ENCODE measurements around the gene LAMC1.

LAMC1 gene

DNA sequence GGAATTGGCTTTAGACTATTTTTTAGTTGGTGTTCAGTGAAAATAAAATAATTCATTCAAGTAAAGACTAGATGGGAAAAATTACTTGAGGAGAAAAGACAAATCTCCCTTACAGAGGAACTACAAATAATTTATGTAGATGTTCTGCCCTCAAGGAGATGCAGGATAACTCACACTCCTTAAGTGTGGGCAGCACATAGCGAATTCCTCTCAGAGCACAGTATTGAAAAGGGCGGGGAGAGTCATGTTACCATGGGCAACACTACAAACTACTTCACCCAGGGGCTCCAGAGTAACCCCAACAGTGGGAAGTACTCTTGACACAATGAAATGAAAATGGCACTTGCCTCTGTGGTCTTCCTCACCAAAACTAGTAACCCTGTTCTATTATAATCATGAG is 142.2 kb downstream of the LAMC1 start:
- in situ Hi-C loops (cut with HindIII; ENCODE audit: low pct_unique_long_range_greater_than_20kb, low sequenced_read_pairs), result no loop called here
- TF ChIP-seq JUND (IDR thresholded peaks at IDR 0.05; ENCODE audit: low read depth), result no peak

DNA sequence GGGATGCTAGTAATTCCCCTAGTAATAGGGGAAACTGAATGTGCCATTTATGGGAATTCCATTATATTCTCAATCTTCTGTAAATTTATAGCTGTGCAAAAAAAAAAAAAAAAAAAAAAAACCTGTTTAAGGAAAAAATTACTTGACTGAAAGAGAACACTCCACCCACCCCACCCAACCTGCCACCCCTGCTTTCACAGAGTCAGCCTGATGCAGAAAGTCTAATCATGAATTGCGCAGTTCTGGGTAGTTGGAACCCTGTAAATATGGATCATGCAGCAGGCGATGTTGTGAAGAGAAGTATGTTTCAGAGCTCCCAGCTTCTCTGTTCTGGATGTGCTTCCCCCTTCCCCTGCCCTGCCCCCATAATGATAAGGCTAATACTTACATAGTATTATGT is 143.2 kb downstream of the LAMC1 start:
- TF ChIP-seq JUND (IDR thresholded peaks at IDR 0.05; ENCODE audit: low read depth), result no peak
- in situ Hi-C loops (cut with HindIII; ENCODE audit: low pct_unique_long_range_greater_than_20kb, low sequenced_read_pairs), result no loop called here
- no peak for DNase-seq (ENCODE audit: low read depth in 1 of 2, low spot score in 1 of 2)

More for the DNA sequence above, 142.2 kb downstream of the LAMC1 start:
- DNase-seq (ENCODE audit: low read depth in 1 of 2, low spot score in 1 of 2), result no peak

DNA sequence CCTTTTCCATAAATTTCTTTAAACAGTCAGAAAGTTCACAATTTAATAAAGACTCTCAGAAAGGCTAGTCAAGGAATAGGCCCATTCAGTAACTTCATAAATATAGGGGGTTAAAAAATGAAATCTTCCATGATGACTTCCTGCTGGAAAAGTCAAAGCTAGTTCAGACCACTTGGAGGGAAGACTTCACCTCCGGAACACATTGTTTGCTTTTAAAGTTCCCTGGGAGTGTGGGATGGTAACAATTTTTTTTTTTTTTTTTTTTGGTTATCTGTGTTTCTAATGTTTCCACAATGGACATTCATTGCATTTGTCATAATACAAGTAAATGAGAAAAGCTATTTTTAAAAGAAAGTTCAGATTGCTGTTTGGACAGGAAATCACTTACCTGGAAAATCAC is 144.5 kb downstream of the LAMC1 start:
- in situ Hi-C loops (cut with HindIII; ENCODE audit: low pct_unique_long_range_greater_than_20kb, low sequenced_read_pairs), result no loop called here
- no peak for DNase-seq (ENCODE audit: low read depth in 1 of 2, low spot score in 1 of 2)
- no peak for TF ChIP-seq JUND (IDR thresholded peaks at IDR 0.05; ENCODE audit: low read depth)

DNA sequence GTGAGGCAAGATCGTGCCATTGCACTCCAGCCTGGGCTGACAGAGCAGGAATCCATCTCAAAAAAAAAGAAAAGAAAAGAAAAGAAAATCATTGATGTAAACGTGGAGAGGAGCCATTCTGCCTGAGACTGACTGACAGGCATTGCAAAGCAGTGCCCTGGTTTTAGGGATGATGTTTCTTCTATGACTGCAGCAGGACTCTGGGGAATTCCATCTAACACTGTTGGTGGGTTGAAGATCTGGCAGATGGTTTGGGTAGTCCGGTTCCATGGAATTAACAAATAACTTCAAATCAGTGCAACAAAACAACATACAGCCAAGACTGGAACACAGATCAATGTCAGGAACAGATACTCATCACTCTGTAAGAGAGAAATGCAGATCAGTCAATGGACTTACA is 145.1 kb downstream of the LAMC1 start:
- TF ChIP-seq JUND (IDR thresholded peaks at IDR 0.05; ENCODE audit: low read depth), result no peak
- in situ Hi-C loops (cut with HindIII; ENCODE audit: low pct_unique_long_range_greater_than_20kb, low sequenced_read_pairs), result no loop called here
- DNase-seq (ENCODE audit: low read depth in 1 of 2, low spot score in 1 of 2), result no peak

DNA sequence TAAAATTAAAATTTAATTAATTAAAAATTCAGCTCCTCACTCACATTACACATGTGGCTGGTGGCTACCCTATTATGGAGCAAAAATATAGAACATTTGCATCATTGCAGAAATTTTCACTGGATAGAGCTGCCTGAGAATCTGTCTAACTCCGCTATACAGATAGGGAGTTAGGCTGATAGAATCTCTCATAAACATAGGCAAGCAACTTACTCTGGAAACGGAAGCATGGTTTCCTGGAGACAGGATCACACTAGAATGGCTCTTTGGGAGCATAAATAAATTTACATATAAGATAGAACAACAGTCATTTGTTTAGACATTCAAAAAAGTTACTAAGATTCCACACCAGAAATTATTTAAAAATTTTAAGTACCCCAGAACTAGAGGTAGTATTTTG is 150.6 kb downstream of the LAMC1 start:
- DNase-seq (ENCODE audit: low read depth in 1 of 2, low spot score in 1 of 2), result no peak
- no peak for TF ChIP-seq JUND (IDR thresholded peaks at IDR 0.05; ENCODE audit: low read depth)
- in situ Hi-C loops (cut with HindIII; ENCODE audit: low pct_unique_long_range_greater_than_20kb, low sequenced_read_pairs), result no loop called here

DNA sequence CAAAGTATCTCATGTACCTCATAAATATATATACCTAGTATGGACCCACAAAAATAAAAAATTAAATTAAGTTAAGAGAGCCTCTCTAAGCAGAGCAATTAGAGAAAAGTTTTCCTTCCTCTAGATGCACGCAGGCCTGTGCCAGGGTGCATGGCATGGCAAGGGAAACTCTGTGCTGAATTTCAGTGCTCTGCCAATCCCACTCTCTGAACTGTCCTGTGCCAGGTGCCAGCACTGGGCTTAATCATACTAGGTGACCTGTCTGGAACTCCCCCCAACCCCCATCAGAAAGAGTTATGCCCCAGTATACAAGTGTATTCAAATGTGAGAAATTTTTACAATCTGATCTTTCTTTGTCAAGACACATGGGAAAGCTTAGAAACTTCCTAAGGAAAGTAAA is 152.4 kb downstream of the LAMC1 start:
- no peak for DNase-seq (ENCODE audit: low read depth in 1 of 2, low spot score in 1 of 2)
- no peak for TF ChIP-seq JUND (IDR thresholded peaks at IDR 0.05; ENCODE audit: low read depth)
- in situ Hi-C loops (cut with HindIII; ENCODE audit: low pct_unique_long_range_greater_than_20kb, low sequenced_read_pairs), result no loop called here

DNA sequence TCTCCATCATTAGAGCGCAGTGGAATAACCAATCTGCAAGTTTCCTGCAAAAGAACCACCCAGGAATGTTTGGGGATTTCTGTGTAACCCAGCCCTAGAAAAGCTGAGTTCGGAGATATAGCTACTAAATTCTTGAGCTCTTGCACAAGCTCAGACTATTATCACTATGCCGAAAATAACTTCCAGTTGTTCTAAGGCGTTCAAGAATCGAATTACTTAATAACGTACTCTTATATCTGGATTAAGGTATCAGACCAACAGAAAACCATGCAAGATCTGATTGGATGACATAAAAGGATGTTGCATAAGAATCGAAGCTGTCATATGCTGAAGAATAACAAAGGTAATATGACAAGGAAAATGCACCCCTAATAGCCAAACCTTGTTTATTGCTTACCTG is 155.3 kb downstream of the LAMC1 start:
- TF ChIP-seq JUND (IDR thresholded peaks at IDR 0.05; ENCODE audit: low read depth), result no peak
- in situ Hi-C loops (cut with HindIII; ENCODE audit: low pct_unique_long_range_greater_than_20kb, low sequenced_read_pairs), result no loop called here
- no peak for DNase-seq (ENCODE audit: low read depth in 1 of 2, low spot score in 1 of 2)

DNA sequence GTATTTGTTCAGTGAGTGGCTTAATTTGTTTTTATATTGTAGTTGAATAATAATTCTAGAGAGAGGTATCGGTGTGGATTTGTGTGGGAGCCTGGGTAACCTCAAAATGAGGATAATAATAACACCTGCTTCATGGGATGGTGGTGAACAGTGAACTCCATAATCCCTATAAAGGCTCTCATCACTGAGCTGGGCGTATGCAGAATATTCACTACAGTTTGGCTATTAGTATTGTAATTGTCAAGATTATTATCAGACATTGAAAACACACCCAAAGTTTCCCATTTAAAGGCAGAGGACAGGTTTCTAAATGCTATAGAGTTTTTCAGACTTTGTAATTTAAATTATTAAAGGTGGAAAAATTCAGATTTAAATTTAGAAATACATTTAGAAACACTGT is 155.8 kb downstream of the LAMC1 start:
- in situ Hi-C loops (cut with HindIII; ENCODE audit: low pct_unique_long_range_greater_than_20kb, low sequenced_read_pairs), result no loop called here
- no peak for DNase-seq (ENCODE audit: low read depth in 1 of 2, low spot score in 1 of 2)
- no peak for TF ChIP-seq JUND (IDR thresholded peaks at IDR 0.05; ENCODE audit: low read depth)

DNA sequence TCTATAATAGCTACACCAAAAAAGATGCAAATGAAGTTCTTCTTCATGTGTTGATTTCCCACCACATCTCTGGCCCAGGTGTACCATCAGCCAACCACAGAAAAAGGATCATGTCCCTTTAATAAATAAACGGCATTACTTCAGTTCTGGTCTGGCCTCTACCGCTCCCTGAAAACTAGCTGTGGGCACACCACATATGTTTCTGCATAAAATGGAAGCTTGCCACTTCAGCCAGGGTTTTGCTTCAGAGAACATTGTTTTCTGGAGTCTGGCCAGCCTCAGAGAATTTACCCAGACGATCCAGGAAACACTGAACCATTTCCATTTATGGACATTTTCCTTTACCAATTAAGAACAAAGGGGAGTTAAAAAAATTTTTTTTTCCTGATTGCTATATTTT is 157.0 kb downstream of the LAMC1 start:
- TF ChIP-seq JUND (IDR thresholded peaks at IDR 0.05; ENCODE audit: low read depth), result no peak
- peak in 1 of 2 experiments; percentile 52 for DNase-seq (ENCODE audit: low read depth in 1 of 2, low spot score in 1 of 2)

DNA sequence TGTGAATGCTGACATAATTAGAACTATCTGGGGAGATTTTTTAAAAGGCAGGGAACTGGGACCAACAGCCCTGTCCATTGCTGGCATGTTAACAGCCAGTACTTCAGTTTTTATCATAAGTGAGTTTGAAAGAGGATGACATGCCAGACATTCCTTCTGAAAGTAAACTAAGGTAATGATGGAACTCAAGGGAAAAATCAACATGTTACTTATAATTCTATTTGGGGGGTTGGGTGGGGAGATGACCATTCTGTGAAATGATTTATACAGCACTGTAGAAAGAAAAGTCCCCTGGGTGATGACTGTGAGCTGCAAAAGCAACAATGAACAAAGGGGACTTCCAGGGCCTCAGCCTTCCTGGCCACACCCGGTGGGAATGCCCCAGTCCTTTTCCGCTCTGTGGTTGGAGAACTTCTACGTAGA is 157.4 kb downstream of the LAMC1 start:
- TF ChIP-seq JUND (IDR thresholded peaks at IDR 0.05; ENCODE audit: low read depth), result no peak
- DNase-seq (ENCODE audit: low read depth in 1 of 2, low spot score in 1 of 2), result no peak
- in situ Hi-C loops (cut with HindIII; ENCODE audit: low pct_unique_long_range_greater_than_20kb, low sequenced_read_pairs), result no loop called here

More for the DNA sequence above, 157.0 kb downstream of the LAMC1 start:
- in situ Hi-C loops (cut with HindIII; ENCODE audit: low pct_unique_long_range_greater_than_20kb, low sequenced_read_pairs), result no loop called here

DNA sequence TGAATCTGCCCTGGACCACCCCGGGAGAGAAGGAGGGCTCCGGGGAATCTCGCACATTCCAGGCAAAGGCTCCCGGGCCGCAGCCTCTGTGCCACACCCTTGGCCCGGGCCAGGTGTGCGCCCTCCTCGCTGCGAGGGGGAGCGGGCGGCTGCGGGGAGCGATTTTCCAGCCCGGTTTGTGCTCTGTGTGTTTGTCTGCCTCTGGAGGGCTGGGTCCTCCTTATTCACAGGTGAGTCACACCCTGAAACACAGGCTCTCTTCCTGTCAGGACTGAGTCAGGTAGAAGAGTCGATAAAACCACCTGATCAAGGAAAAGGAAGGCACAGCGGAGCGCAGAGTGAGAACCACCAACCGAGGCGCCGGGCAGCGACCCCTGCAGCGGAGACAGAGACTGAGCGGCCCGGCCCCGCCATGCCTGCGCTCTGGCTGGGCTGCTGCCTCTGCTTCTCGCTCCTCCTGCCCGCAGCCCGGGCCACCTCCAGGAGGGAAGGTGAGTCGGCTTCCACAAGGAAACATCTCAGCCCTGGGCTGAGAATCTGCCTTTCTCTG is 162.8 kb downstream of the LAMC1 start, which contains the start of gene LAMC2:
Gene LAMC2 (plus strand): TSS at position 324 of the 550 bp plus-strand sequence. CDS start 89 bp downstream, at position 413.
- in situ Hi-C loops (cut with HindIII; ENCODE audit: low pct_unique_long_range_greater_than_20kb, low sequenced_read_pairs), result no loop called here
- peak; percentile 73 to 78 for DNase-seq (ENCODE audit: low read depth in 1 of 2, low spot score in 1 of 2)
- no peak for TF ChIP-seq JUND (IDR thresholded peaks at IDR 0.05; ENCODE audit: low read depth)

DNA sequence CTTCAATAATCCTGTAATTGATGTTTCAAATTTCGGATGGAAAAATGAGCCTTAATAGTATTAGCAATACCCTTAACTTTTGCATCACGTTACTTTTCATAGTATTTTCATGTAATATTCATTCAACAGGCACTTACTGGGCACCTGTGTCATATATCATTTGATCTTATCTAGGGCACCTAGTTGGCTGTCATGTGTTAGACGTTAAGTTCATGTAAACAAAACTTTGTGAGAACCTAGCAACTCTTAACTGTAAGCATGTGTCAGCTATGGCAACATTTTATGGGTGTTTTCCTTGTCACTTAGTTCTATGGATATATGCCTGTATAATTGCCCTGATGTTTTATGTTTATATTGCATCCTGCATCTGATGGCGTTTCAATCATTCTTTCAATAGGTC is 163.6 kb downstream of the LAMC1 start:
- no peak for TF ChIP-seq JUND (IDR thresholded peaks at IDR 0.05; ENCODE audit: low read depth)
- DNase-seq (ENCODE audit: low read depth in 1 of 2, low spot score in 1 of 2), result no peak
- in situ Hi-C loops (cut with HindIII; ENCODE audit: low pct_unique_long_range_greater_than_20kb, low sequenced_read_pairs), result no loop called here

DNA sequence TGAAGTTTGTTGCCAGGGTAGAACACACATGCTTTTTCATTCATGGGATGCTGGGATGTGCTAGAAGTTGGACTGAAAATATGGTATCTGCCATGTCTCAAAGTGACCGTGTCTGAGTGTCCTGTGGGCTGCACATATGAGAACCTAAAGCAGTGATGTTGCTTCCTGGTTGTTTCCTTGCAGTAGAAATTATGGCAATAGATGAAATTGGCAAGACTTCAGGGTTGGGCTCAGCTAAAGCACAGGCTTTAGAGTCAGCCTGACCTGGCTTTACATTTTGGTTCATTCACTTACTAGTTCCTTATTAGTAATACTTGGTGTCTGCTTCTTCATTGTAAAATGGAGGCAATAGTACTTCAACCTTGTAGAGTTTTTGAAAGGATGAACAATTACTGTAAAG is 165.0 kb downstream of the LAMC1 start:
- in situ Hi-C loops (cut with HindIII; ENCODE audit: low pct_unique_long_range_greater_than_20kb, low sequenced_read_pairs), result no loop called here
- TF ChIP-seq JUND (IDR thresholded peaks at IDR 0.05; ENCODE audit: low read depth), result no peak
- no peak for DNase-seq (ENCODE audit: low read depth in 1 of 2, low spot score in 1 of 2)

DNA sequence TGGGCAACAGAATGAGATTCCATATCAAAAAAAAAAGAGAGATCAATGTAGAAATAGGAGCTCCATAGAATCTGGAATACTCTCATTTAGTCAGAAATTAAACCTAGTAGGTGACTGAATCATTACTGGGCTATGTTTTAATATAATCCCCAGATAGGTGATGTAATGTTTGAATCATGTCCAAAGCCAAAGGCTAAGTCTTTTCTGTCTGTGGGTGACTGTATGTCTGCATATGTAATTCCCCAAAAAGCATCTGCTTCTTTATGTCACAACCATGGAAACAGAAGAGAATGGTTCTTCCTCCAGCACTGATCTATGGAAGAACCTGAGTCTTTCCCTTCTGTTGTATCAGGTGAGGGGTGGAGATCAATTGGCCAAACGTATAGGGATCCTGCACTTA is 168.6 kb downstream of the LAMC1 start:
- no peak for DNase-seq (ENCODE audit: low read depth in 1 of 2, low spot score in 1 of 2)
- no peak for TF ChIP-seq JUND (IDR thresholded peaks at IDR 0.05; ENCODE audit: low read depth)
- in situ Hi-C loops (cut with HindIII; ENCODE audit: low pct_unique_long_range_greater_than_20kb, low sequenced_read_pairs), result no loop called here
